ENCODE data around the gene PCDHGC5.

GRCh38 chr5:141477815-141478214 is 11.1 kb upstream of the PCDHGC5 start:
- TF ChIP-seq EZH2 (IDR thresholded peaks at IDR 0.05; ENCODE audit: low read length, unreplicated experiment) (no peak), CTCF (conservative IDR thresholded peaks at IDR 0.05; ENCODE audit: low read depth, low read length) (no peak), EZH2phosphoT487 (IDR thresholded peaks at IDR 0.05; ENCODE audit: borderline replicate concordance, low read length) (no peak)
